GM18951 (cell line): ENCODE results near the gene SPTLC3.

ENCODE experiments used
- POLR2A ChIP-seq: IDR thresholded peaks from 4 replicates; pipeline ENCODE4 v1.6.1; 2011; ENCODE audit warnings: mild to moderate bottlenecking; ENCODE audit not compliant: insufficient read length, insufficient read depth; ENCODE audit errors: extremely low read depth
- in situ Hi-C: fragments of 300-500 bp; cut with MboI; formaldehyde crosslinking; loops from one replicate; pipeline ENCODE4 v1.12.0; 2022; ENCODE audit warnings: low sequenced_read_pairs, mixed read lengths, inconsistent platforms; ENCODE audit not compliant: unreplicated experiment

SPTLC3 gene

DNA sequence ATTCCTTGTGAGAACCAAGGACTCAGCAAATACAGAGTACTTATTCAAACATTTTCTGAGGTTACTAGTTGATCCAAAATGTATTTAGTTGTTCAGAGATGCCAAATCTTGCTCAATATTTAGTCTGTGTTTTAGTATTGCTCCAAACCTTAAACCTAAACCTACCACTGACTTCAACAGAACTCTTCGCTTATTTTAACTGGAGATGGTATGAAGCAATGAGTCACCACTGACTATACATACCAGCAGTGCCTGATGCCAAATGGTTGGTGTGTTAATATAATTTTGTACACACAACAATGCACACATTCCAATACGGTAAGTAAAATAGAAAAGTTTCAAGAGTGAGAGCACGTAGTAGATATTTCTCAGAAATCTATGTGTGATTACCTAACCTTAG, 1.9 kb upstream of the SPTLC3 start:
- in situ Hi-C loops = no loop called here
- TF ChIP-seq POLR2A = no peak

DNA sequence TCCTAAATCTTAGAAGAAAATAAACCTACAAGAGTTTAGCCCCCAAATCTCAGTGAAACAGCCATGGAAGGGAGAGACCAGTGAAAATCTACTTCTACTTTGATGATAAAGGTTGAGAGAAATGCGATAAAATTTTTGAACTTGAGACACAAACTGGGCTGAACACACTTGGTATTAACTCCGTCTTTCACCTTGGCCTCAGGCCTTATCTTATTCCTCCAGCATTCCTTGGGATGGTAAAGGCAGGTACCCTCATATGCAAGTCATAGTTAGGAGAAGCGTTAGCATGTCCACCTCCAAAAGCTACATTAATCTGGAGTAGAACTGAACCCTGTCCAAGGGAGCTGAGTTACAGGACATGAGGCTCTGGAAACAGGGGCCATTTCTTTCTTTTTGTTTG, 1.2 kb upstream of the SPTLC3 start:
- in situ Hi-C loops = no loop called here
- TF ChIP-seq POLR2A = no peak

DNA sequence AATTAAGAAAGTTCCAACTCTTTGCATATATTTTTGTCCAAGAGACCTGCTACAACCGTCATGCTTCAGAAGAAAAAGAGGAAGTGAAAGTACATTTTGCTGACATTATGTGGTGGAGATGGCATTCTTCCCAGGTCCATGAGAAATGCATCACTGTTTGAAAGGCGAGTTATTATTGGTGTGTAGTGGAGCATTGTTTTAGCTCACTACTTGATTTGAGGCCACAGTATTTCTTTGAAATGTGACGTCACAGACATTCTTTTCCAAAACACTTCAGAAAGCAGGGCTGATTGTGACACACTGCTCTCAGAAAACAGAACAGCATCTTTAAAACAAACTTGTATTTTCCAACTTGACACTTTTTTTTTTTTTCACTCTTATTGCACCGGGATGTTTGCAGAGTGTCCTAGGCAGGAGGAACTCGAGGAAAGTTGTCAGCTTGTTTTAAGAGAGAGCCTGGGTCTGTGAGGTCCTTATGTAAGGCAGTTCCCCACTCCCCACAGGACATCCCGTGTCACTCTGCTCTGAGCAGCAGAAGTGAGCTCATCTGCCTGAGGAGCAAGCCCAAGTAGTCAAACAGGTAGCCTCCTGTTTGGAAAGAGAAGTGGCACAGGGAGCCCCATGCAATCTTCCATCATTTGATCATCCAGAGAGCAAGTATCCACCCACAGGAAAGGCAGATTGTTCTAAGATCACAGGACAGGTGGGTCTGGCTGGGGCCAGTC, 1.1 kb downstream of the SPTLC3 start:
- in situ Hi-C loops = no loop called here

GRCh38 chr20:13012886-13013285, 4.1 kb downstream of the SPTLC3 start:
- in situ Hi-C loops = no loop called here
- no peak for TF ChIP-seq POLR2A

More for the DNA sequence above, 1.1 kb downstream of the SPTLC3 start:
- TF ChIP-seq POLR2A = no peak

DNA sequence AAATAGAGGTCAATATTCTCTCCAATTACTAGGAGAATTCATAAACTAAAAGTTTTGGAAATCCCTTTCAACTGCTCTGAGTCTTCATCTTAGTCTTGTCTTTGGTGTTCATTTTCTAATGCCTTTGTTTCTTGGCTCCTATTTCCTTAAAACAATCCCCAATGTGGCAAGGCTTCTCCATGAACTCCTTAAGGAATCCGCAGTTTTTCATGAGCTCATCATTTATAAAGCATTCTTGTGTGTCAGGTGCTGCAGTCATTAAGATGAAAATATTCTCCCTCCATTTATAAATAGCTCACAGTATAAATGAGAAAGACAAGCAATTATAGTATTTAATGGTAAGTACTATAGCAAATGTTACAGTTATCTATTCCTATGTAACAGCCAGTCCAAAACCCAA, 4.6 kb downstream of the SPTLC3 start:
- TF ChIP-seq POLR2A = no peak
- in situ Hi-C loops = no loop called here

- TF ChIP-seq POLR2A = no peak
- in situ Hi-C loops = no loop called here
These were observed 8.5 kb downstream of the SPTLC3 start for GRCh38 chr20:13017235-13017634.

DNA sequence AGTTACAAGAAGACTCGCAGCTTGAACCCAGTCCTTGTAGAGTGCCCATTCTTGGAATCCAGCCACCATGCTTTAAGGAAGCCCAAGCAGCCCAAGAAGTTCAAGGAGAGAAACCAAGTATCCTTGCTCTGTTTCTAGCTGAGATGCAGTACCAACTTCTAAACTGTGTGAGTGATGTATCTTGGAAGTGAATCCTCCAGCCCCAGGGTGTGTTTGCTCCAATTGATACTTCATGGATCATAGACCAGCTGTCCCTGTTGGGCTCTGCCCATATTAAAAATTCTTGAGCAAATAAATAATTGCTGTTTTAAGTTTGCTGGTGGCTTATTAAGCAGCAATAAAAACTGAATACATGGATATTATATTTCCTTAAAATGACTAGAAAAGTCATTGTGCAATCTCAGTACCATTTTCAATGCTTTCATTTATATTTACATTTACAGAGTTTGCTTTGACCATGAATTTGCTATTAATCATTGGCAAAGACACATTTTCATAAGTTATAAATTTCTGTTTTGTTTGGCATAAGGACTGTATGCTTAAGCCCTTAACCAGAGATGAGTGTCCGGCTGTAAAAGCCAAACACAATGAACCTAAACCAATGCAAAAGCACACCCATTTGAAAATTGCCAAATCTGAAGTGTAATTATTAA, 9.2 kb downstream of the SPTLC3 start:
- in situ Hi-C loops = no loop called here
- no peak for TF ChIP-seq POLR2A

DNA sequence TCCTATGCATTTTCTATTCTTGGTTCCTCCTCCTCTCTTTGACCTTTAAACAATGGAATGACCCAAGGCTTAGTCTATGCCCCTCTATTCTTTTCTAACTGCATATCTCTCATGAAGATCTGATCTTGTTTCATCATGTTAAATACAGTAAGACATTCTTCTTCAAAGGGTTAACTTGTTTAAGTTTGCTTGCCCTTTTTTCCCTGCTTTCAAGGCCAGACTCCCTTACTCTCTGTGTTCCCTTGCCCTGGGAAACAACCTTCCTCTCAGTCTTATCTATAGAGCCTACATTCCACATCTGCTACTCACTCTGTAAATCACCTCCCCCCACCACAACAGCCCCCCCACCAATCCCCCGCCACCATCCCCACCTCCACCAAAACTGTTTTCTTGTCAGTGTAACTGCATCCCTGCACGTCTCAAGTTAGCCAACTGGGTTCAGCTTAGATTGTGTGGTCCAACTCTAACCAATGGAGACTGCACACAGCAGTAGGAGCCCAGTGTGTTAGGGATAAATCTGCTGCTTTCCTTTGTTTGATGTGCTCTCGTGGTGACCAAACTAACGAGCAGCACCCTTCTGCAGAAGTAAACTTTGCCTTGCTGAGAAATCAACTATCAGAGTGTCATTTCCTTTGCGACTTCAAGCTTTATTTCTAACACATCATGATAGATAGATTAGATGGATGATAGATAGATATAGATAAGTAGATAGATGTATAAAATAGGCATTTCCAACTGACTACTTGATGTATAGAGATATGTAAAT, 12.6 kb downstream of the SPTLC3 start:
- in situ Hi-C loops = no loop called here
- no peak for TF ChIP-seq POLR2A

DNA sequence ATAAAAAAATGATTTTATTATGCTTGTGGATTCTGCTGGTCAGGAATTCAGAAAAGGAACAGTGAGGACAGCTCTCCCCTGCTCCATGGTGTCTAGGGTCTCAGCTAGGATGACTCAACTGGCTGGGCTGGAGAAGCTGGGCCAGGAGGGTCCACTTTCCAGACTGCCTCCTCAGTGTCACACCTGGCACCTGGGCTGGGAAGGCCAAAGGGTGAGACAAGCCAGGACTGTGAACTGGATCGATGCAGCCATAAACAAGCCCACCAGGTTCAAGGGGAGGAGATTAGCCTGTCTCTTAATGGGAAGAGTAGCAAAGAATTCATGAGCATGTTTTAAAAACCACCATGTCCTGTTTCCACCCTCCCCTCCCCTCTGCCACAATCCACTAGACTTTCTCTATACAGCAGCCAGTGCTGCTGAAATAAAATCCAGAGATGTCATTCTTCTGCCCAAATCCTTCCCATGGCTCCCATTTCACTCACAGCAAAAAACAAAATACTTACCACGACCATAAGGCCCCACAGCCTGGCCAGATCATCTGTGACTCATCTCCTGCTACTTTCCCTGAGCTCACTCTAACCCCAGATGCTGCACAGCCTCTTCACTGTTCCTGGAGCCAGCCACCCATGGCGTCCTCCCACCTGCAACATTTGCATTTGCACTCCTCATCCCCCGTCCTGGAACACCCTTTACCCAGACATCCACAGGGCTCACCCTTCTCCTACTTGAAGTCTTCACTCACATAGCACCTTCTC, 13.8 kb downstream of the SPTLC3 start:
- TF ChIP-seq POLR2A = no peak
- in situ Hi-C loops = no loop called here

DNA sequence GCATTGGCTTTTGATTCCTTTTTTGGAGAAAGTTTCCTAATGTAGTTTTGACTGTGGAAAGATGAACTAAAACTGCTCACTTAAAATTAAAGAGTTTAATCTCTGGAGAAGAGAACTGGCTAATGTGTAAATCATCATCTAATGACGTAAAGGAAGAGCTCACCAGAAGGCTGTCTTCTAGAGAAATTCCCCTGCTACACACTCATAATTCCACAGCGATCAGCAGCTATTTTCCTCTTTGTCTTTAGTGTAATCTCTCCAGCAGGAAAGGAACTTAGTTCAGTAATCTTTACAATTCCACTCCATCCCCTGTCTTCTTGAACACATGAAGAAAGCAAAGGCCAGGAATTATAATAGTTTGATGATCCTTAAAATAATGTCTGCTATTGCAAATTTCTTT, 15.8 kb downstream of the SPTLC3 start:
- TF ChIP-seq POLR2A = no peak
- in situ Hi-C loops = no loop called here

DNA sequence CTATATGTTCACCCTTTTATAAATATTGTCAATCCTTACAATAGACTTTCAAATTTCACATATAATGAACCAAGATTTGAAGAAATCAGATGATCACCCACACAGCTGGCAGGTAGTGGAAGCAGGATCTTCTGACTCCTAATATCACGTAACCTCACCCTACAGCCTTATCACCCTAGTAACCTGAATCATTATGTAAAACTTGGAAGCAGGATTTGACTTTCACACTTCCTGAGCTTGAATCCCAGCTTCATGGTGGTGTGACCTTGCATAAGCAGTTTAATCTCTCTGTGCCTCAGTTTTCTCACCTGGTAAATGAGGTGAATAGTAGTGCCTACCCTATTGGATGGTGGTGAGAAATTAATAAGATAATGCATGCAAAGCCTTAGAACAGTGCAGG, 16.4 kb downstream of the SPTLC3 start:
- TF ChIP-seq POLR2A = no peak
- in situ Hi-C loops = no loop called here

- in situ Hi-C loops = no loop called here
- TF ChIP-seq POLR2A = no peak
These were observed 19.2 kb downstream of the SPTLC3 start for GRCh38 chr20:13028001-13028400.

GRCh38 chr20:13028673-13029072, 19.9 kb downstream of the SPTLC3 start:
- no peak for TF ChIP-seq POLR2A

More at GRCh38 chr20:13028673-13029072, 19.9 kb downstream of the SPTLC3 start:
- in situ Hi-C loops = no loop called here
